Mammary epithelial cell (primary cell): ENCODE measurements around the gene PRDX2.
"Not testable (repeated sequence)": the region's sequence is repeated elsewhere in the genome, so short reads cannot be mapped to it uniquely, and the experiment has no call there.

Experiments used
- EZH2 ChIP-seq: IDR thresholded peaks from 2 replicates; pipeline ENCODE4 v1.6.1; 2012; ENCODE audit warnings: low read length, inconsistent platforms, borderline replicate concordance
- TF ChIP-seq, protein P1 (sequence below), 2 donors: IDR thresholded peaks in 1 of 2; conservative IDR thresholded peaks in 1 of 2; 2 replicates each; pipeline ENCODE4 v1.5.1; 2011 to 2012; ENCODE audit warnings: inconsistent platforms in 2 of 2, low read length in 2 of 2, mild to moderate bottlenecking in 2 of 2, control low read depth in 1 of 2, low read depth in 1 of 2; ENCODE audit not compliant: insufficient read depth in 1 of 2; ENCODE audit errors: extremely low read depth in 1 of 2

GRCh38 chr19:12846613-12847012, 45.0 kb upstream of the PRDX2 start:
- TF ChIP-seq, protein P1, sequence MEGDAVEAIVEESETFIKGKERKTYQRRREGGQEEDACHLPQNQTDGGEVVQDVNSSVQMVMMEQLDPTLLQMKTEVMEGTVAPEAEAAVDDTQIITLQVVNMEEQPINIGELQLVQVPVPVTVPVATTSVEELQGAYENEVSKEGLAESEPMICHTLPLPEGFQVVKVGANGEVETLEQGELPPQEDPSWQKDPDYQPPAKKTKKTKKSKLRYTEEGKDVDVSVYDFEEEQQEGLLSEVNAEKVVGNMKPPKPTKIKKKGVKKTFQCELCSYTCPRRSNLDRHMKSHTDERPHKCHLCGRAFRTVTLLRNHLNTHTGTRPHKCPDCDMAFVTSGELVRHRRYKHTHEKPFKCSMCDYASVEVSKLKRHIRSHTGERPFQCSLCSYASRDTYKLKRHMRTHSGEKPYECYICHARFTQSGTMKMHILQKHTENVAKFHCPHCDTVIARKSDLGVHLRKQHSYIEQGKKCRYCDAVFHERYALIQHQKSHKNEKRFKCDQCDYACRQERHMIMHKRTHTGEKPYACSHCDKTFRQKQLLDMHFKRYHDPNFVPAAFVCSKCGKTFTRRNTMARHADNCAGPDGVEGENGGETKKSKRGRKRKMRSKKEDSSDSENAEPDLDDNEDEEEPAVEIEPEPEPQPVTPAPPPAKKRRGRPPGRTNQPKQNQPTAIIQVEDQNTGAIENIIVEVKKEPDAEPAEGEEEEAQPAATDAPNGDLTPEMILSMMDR (conservative IDR thresholded peaks at IDR 0.05 in 1 of 2, IDR thresholded peaks at IDR 0.05 in 1 of 2; ENCODE audit: extremely low read depth in 1 of 2, insufficient read depth in 1 of 2, low read depth in 1 of 2, low read length in 2 of 2) = not testable (repeated sequence)
- not testable (repeated sequence) for TF ChIP-seq EZH2
